K562 treated with DMSO at 1 percent for 4 hours (cell line): ENCODE results near the gene GTF2IRD2. TPM values are rescaled to one million over a fixed set of nuclear protein-coding genes. Genes with fewer than 3 reads are reported as not detected.

Experiments used
- total RNA-seq: library from RNA; unstranded; fragments of 300-600 nt; gene quantifications from 2 replicates; pipeline ENCODE4 v1.2.3, GENCODE V29; 2022; ENCODE audit not compliant: insufficient read depth

GTF2IRD2 gene
- 6.4 and 13.3 TPM in 2 replicates for total RNA-seq

DNA sequence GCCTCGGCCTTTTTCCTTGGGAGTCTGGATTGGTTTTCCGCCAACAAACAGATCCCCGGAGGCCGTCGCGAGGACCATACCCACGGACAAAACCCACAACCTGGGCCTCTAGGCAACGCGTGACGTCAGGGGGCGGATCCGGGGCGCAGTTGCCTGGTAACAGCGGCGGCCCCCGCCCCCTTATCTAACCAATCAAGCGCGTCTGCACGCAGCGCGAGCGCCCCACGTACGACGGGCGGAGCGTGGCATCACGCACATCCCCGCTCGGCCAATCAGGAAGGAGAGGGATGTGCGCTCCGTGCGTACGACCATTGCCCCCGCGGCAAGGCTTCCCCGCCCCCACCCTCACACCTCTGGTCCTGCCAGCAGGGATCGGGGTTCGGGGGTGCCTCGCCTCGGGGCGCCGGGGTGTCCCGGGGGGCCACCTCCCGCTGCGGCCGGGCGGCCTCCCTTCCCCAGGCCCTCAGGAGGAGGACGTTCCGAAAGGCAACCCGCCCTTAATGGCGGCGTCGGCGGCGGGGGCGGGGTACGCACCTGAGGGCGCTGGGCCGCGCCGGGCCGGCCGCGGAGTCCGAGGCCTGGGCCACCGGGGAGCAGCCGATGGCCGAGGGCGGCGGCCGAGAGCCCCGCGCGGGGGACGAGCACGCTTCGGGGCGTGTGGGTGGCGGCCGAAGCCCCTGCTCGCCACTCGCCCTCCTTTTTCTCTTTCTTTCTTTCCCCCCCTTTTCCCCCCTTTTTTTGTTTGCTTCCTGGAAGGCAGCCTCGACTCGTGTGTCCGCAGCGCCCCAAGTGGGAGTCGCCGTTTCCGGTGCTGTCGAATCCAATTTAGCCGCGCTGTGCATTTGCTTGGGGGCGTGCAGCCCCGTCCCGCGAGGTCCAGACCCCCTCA lies at the start of gene GTF2IRD2:
TSS of gene GTF2IRD2 (minus strand) at position 773 of the 889 bp plus-strand sequence. CDS start 15,227 bp downstream, outside the sequence.

GRCh38 chr7:74773760-74774750 lies 77.3 kb downstream of the GTF2IRD2 start, which contains the start of gene NCF1:
NCF1 (plus strand) TSS chr7:74774011; CDS start chr7:74774032, 21 bp downstream.

Other genes starting within 250 kb of the GTF2IRD2 start
- 51.5 and 65.3 TPM in 2 replicates for gene GTF2I, start 193.9 kb downstream of the GTF2IRD2 start, total RNA-seq
- gene NCF1, start 77.6 kb downstream of the GTF2IRD2 start, total RNA-seq: 0.99 and 2.1 TPM in 2 replicates
- 7.8 and 8.1 TPM in 2 replicates for gene CASTOR2, start 113.1 kb upstream of the GTF2IRD2 start, total RNA-seq
- 88.1 and 99.2 TPM in 2 replicates for gene RCC1L, start 222.2 kb upstream of the GTF2IRD2 start, total RNA-seq
- 9.1 and 16.2 TPM in 2 replicates for gene GTF2IRD2B, start 241.0 kb upstream of the GTF2IRD2 start, total RNA-seq